GM21576 (cell line): Measurements from ENCODE around the gene BMAL2.
A peak's percentile ranks its signal among the peaks of the same experiment; 100 is the strongest.

ENCODE experiments used
- ATAC-seq: cut with Tn5 transposase; IDR thresholded peaks from one replicate; pipeline ENCODE4 v1.9.1; 2021; ENCODE audit warnings: mild to moderate bottlenecking, moderate library complexity; ENCODE audit not compliant: unreplicated experiment

Gene BMAL2

GRCh38 chr12:27319848-27320247, 12.8 kb upstream of the BMAL2 start:
- no peak for ATAC-seq

- ATAC-seq: no peak
Measured at GRCh38 chr12:27324530-27324929, 8.1 kb upstream of the BMAL2 start.

- ATAC-seq: no peak
Measured at GRCh38 chr12:27330846-27331245, 1.8 kb upstream of the BMAL2 start.

DNA sequence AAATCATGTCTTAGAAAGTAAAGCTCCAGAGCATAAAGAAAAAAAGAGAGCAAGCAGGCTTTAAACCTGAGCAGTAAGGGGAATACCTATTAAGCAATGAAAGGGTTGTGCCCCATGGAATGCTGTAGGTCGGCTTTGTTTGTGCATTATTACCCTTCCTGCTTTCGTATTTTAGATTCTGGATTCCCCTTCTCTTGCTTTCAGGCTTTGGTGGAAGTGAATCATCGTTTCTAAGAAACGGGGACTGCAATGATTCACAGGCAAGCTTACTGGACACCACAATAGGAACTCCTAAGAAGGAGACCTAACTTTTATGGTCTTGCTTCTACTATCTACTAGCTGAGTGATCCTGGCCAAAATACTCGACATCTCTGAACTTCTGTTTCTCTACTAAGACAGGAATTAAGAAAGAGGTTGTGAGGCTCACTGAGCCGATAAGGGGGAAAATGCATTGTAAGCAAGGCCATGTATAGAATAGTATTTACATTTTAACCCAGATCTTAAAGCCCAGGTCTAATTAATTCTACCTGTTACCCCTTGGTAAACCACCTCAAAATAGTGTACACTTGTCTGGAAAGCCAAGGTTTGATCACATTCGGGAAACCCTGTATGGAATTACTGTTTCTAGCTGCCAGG, 1.2 kb upstream of the BMAL2 start:
- peak; percentile 27 for ATAC-seq

DNA sequence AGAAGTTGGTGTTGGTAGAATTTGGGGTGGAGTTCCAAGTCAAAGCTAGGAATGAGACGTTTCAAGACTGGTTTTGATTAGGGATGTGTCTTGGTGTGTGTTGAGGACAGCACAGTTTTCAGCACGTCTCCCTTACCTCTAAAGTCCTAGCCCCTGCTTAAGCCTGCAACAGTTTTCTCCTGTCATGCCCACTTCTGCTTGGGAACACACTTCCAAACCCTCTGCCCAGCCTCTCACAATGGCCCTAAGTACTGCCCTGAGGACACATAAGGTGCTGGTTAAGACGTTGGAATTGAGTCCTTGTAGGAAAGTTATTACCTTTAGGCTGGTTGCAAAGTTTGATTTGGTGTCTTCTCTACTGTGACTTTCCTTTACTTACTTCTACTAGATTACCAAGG, 710 bp upstream of the BMAL2 start:
- ATAC-seq: no peak

DNA sequence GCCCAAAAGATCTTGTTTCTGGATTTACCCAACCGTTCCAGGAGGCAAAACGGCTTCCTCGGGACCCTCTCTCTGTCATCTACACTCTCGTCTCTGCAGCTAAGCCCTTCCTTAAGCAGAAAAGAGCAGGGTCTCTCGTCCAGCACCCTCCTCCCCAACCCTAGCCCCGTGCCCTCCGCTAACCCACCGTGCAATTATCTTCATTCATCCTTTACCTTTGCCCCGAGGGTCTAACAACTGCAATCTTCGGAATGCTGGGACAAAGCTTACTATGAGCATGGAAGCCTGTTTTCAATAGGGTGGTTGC, 276 bp upstream of the BMAL2 start:
- ATAC-seq: no peak

DNA sequence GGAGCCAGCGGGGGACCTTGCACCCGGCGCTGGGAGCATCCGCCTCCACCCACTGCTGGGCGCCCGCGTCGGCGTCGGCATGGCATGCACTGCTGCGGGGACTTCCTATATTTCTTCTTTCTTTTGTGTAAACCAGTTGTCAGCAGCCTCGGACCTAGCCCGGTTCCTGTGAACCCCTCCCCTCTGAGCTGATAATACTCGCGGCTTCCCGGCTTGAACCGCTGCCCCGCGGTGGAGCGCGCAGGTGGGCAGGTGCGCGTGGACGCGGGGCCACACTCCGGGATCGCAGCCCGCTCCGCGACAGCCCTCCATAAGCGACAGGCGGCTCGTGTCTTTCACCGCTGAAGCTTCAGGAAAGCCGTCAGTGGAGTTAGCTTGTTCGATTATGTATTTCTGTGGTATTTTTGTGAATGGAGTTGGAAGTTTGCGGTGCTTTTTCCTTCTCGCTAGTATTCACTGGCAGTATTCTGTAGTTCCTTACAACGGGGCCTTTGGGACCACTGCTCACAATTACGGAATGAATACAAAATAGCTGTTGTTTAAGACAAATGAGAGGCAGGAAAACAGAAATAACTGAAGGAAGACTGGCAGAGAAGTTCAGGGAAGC, 870 bp downstream of the BMAL2 start:
- ATAC-seq: no peak

DNA sequence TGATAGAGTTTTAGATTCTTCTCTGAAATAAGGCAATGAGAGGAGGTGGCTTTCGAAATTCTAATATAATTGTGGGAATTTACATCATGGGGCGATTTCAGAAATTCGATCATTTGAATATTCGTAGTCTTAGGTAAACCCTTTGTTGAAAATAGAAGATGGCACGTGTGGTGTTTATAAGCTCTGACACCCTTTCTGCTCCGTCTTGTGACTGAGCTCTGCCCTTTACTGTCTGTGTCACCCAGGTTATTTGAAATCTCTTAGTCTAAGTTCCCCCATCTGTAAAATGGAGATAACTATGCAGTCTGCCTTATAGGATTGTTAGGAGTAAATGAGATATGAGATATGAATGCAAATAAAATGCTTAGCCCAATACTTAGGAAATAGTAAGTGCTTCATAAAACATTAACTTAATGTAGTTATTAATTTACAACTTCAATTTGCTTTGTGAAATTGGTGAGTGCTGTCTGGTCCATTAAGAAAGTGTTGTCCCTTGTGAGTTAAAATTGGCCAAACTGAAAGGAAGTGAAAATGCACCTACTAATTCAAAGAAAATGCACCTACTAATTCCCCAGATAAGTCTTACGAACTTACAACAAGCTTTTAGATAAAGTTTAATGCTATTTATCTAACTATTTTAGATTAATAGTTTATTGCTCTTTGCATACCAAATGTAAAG, 1.5 kb downstream of the BMAL2 start:
- no peak for ATAC-seq

DNA sequence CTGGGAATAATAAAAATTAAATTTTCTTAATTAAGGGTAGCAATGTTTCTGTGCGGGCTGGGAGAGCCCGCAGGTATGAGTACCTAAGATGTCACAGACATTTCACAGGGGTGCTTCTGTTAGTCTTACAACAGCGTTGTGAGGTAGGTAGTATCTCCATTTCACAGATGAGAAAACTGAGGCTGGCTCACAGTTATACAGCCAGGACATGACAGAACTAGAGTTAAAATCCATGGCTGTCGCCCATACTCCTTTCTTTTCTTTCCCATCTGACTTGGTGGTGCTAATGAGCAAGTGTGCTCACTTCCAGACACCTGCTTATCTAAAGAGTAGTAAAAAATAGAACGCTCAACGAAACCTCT, 2.1 kb downstream of the BMAL2 start:
- ATAC-seq: no peak

DNA sequence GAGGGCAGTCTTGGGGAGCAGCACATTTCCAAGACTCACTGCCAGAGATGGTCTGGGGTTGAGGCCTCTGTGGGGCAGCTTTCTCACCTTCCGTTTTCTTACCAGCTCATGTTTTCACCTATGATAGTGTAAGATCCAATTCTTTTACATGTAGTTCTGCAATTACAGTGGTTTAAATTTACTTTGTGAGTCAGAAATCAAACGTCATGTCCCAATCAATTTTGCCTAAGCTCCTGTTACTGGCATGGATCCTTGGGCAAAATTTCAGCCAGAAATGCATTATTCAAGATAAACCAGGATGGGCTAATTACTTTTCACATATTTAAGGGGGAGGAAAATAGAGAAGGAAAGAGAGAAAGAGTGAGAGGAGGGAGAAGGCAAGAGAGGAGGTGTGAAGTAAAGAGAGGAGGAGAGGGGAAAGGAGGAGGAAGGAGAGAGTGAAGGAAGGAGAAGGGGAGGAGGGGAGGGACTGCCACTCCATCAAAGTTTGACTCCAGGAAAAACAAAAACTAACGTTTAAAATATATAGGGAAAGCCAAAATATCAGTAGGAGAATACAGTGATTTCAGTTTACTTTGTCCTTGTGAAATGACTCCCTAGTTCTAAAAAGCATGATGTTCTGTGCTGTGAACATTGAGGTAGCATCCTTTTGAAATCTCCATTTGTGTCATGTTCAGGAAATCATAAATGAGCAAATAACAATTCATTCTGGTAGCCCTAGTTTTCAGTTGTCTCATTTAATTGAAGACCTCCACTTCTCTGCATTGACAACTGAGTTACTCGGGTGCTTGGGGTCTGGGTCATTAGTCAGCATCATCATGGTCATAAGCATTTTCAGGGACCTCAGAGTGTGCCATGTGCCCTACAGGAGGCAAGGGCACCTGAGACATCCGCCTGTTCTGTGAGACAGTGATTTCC, 3.0 kb downstream of the BMAL2 start:
- no peak for ATAC-seq

DNA sequence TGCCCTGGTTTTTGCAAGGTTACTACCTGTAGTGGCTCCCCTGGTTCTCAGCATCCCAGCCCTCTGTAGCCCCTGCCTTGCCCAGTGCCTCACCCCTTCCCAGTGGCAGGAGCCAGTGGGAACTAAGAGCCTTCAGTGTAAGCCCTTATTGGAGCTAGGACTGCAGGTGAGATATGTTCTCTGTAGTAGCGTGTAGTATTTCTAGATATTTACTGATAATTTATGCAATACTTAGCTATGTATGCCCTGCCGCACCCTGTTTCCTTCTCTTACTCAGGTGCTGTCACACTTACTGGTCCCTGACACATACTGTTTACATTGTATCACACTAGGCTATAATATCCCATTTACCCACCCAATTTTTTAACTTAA, 3.6 kb downstream of the BMAL2 start:
- ATAC-seq: no peak

DNA sequence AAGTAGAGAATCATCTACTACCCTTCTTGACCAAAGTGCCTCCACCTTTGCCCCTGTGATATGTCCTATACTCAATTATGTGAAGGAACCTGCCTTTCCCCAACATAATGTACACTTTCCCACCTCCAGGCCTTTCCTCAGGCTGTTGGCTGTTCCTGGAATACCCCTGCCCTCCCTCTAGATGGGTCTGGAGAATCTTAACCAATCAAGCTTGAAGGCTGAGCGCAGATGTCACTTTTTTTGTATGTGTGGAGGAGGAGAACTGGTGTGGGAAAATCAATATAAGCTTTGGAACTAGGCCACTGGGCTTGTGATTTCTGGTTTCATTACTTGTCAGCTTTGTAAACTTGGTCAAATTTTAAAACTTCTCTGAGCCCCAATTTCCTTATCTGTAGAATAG, 4.7 kb downstream of the BMAL2 start:
- ATAC-seq: no peak

- ATAC-seq: no peak
Measured at GRCh38 chr12:27338473-27338872, 5.8 kb downstream of the BMAL2 start.

- ATAC-seq: no peak
Measured at GRCh38 chr12:27340971-27341370, 8.3 kb downstream of the BMAL2 start.

DNA sequence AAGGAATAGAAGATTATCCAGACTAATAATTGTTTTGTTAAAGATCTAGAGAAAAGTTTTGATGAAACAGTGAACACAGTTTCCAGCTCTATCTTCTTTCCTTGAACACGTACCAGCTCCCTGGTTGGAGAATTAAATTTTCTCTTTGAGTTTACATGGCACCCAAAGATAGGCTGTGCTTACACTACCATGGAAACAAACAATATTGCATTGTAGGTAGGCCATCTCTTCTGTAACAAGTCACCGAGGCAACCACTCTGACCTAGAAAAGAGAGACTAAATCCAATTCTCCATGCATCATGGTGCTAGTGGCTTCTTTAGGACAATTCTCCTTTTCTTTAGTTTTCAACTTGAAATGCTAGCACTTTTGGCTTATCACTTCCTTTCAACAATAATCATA, 9.9 kb downstream of the BMAL2 start:
- ATAC-seq: no peak

DNA sequence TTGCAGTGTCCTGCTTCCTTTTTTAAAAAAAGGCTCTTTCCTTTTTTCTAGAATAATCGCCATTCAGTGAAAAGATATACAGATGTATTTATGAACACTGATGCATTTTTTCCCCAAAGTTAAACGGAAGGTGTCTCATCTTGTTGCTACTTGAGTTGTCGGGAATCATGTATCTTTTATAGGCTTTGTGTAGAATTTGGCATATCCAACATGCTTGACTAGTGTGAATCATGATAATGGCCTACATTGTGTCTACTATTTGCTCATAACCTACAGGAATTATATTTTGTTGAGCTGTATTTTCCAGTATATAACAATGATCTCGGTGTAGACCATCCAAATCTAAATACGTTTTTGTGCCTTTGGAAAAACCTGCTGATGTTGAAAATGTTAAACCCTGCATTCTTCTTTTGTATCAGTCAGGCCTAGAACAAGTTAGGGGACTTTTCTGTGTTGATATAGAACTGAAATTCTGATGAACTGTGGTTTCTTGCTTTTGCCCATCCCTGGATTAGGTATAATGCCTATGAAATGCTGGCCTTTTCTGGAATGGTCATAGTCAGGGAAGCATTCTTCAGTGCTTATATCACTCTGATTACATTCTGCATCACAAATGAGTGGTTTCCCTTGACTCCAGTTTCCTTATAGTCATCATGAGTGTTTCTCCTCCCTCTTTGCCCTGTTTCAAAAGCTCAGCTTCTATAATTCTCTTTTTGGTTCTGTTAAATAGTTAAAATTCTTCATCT, 10.8 kb downstream of the BMAL2 start:
- no peak for ATAC-seq

DNA sequence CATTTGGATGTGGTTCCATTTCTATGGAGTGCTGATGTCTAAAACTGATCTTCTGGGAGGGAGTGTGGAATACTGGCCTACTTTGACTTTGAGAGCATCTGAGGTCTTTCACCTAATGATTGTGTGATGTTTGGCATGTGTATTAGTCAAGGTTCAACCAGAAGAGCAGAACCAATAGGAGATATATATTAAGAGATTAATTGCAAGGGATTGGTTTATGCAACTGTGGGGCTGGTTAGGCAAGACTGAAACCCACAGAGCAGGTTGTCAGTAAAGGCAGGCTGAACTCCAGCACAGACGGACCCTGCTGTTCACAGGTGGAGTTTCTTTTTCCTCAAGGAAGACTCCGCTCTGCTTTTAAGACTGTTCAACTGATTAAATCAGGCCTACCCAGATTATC, 11.6 kb downstream of the BMAL2 start:
- no peak for ATAC-seq

DNA sequence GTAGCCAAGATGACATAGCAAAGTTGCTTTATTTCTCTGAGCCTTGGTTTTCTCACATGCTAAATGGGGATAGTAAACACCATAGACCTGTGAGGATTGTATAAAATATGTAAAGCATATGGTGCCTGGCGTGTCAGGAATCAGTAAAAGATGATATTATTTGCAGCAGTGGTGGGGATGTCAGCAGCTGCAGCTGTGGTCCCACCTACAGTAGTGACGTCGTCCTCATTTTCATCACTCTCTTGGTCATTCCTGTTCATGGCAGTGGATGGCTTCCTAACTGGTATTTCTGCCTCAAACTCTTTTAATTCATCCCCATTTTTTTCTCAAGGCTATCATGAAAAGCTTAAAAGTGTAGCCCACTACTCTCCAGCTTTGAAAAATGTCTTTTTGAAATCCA, 12.1 kb downstream of the BMAL2 start:
- no peak for ATAC-seq

DNA sequence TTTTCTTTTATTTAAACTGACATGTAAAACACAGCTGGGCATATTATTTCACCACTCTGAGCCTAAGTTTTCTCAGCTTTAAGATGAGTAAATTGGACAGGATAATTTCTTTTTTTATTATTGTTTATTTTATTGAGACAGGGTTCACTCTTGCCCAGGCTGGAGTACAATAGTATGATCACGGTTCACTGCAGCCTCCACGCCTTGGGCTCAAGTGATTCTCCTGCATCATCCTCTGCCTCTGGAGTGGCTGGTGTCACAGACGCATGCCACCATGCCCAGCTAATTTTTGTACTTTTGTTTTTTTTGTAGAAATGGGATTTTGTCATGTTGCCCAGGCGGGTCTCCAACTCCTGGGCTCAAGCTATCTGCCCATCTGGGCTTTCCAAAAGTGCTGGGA, 12.7 kb downstream of the BMAL2 start:
- ATAC-seq: no peak

DNA sequence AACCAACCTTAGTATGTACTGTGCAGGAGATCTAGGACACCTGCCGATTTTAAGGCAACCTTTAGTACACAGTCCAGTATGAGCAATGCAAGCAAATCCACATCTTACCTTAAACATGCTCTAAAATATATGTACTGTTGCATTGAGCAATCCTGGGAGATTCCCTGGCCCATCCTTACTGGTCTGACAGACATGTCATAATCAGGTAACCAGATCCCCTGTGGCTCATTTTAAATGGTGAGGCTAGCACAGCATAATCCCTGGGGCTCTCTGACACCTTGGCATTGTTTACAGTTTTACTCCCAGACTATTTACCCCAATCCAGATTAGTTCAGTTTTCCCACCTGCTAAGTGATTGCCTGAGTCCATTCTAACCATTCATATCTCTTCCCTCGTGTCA, 15.1 kb downstream of the BMAL2 start:
- ATAC-seq: no peak

- ATAC-seq: no peak
Measured at GRCh38 chr12:27351476-27351875, 18.8 kb downstream of the BMAL2 start.
